K562 treated with DMSO at 1 percent for 12 hours (cell line): Measurements from ENCODE around the gene ASAP2. TPM values are rescaled to one million over a fixed set of nuclear protein-coding genes. Genes with fewer than 3 reads are reported as not detected.

Source experiments
- total RNA-seq: library from RNA; unstranded; fragments of 300-600 nt; gene quantifications from 2 replicates; pipeline ENCODE4 v1.2.3, GENCODE V29; 2022; ENCODE audit not compliant: insufficient read depth

Gene ASAP2
- 0.92 and 5.3 TPM in 2 replicates for total RNA-seq

DNA sequence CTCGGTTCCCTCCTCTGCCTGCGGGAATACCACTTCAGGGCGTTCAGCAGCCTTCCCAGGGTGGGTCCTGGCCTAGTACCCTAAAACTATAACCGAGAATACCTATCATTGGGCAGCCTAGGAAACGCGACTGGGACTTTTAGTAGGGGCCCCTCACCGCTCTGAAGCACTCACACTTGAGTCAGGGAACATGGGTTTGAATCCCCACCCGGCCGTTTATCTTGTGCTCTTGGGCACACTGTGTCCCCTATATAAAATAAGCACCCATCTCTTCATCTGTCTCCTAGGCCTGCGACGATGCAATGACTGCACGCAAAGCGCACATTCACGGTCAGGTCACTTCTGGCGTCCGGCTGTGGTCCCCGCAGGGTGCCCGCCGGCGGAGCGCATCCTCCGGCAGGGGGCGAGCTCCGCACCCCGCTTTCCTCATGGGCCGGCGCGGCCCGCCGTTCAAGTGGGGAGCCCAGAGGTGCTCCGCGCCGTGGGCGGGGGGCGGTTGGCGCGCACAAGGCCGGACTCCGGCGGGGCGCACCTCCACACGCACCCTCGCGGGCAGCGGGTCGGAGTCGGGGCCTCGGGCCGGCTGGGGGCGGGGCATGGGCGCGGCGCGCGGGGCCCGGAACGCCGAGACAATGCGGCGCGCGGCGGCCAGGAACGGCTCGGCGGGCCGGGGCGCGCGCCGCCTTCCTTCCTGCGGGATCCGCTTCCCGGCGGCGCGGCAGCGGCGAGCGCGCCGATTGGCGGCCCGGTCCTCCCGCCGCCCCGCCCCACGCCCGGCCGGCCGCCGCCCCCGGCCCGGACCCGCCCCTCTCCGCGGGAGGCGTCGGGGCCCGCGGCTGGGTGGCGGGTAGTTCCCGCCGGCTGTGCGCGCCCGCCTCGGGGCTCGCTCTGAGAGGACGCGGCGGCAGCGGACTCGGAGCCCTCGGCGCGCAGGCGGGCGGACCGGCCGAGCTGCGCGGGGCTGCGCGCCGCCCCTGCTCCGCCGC, at the start of gene ASAP2:
ASAP2 (plus strand) TSS at position 850 of the 986 bp plus-strand sequence. CDS start 293 bp downstream, outside the sequence.

DNA sequence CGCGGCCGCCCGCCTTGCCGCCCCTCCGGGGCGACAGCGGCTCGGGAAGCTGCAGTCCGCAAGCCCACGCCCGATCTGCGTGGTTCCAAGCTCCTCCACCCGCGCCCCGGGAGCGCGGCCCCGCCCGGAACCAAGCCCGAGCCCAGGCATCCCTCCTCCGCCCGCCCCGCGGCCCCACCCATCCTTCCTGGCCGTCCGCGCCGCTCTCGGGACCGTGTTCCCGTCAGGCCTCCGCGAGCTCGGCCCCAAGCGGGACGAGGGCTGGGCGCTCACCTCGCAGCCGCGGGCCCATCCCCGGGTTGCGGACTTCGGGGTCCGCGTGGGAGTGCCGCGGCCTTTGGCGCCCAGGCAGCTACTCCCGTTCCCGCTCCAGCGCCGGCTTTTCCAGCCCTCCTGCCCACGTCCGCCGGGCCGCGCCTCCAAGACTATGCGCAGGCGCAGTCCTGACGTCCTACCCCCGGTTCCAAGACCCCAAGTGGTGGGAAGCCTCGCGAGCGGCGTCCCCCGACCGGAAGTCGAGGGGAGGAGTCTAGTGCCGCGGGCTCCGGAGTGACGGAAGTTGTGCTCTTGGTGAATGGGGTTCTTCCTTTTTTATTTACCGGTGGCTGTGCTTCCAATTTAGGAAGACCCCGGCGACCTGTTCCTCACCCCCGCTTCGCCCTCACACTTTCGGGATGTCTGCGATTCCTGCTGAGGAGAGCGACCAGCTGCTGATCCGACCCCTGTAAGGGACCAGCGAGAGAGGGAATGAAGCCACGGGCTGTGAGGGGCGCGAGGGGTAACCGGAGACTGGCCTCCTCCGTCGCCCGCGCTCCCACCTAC, 216.7 kb downstream of the ASAP2 start, which contains the start of the genes CPSF3 and ITGB1BP1:
CPSF3 (plus strand) TSS at position 555 of the 822 bp plus-strand sequence; CDS start at position 675, 120 bp downstream.
ITGB1BP1 (minus strand) TSS at position 429 of the 822 bp plus-strand sequence. CDS start 4,831 bp downstream, outside the sequence.

Other genes starting within 250 kb of the ASAP2 start
- 7.7 and 26.2 TPM in 2 replicates for gene MBOAT2, start 203.1 kb upstream of the ASAP2 start, total RNA-seq
- 32.6 and 40.9 TPM in 2 replicates for gene ITGB1BP1, start 216.7 kb downstream of the ASAP2 start, total RNA-seq
- 35.4 and 58.7 TPM in 2 replicates for gene CPSF3, start 216.8 kb downstream of the ASAP2 start, total RNA-seq